Thyroid gland (tissue), 4 donors: ENCODE results near the gene SLC6A12.

ENCODE experiments used
- CTCF ChIP-seq, 6 experiments: fragments of 200-600 bp in 3 of 6; fragments of 450-650 bp in 3 of 6; sonication (generic) in 3 of 6; IDR thresholded peaks; one replicate each; pipeline ENCODE4 v1.5.1; 2016 to 2019; ENCODE audit warnings: antibody characterized with exemption in 6 of 6, mild to moderate bottlenecking in 2 of 6, inconsistent platforms in 1 of 6, moderate library complexity in 1 of 6
- POLR2A ChIP-seq, 2 donors: fragments of 450-650 bp; IDR thresholded peaks; one replicate each; pipeline ENCODE4 v1.6.1; 2017; ENCODE audit warnings: antibody characterized with exemption in 2 of 2, mild to moderate bottlenecking in 2 of 2, moderate library complexity in 1 of 2

- no peak for TF ChIP-seq CTCF (IDR thresholded peaks at IDR 0.05)
- no peak for TF ChIP-seq POLR2A (IDR thresholded peaks at IDR 0.05)
Observed at GRCh38 chr12:155646-156045, 58.3 kb downstream of the SLC6A12 start.
